IPS-NIHi7 (cell line): ENCODE results near the gene TRIM26.
"Not testable (repeated sequence)": the region's sequence is repeated elsewhere in the genome, so short reads cannot be mapped to it uniquely, and the experiment has no call there.

Source experiments
- DNase-seq: peaks from one replicate; pipeline ENCODE4 v3.0.0; 2012; ENCODE audit warnings: mixed read lengths; ENCODE audit errors: extremely low spot score

Gene TRIM26

GRCh38 chr6:30169658-30170614 lies 43.3 kb downstream of the TRIM26 start:
- DNase-seq = peak; percentile 63

DNA sequence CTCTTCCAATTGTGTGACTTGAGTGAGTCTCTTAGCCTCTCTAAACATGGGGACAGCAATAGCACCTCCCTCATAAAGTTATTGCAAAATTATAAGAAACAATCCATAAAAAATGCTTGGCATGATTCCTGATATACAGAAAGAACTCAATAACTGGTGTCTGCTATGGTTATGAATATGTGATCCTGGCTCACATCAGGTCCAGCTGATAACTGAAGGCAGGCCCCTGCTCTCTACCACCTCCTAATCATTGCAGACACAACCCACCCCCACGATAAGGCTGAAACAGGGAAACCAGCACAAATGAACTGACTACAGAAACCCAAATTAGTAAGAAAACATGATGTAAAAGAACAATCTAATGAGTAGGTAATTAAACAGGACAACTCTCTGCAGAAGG lies 44.5 kb downstream of the TRIM26 start:
- DNase-seq = no peak

- DNase-seq = no peak
Observed at GRCh38 chr6:30167101-30167500, 46.1 kb downstream of the TRIM26 start.

DNA sequence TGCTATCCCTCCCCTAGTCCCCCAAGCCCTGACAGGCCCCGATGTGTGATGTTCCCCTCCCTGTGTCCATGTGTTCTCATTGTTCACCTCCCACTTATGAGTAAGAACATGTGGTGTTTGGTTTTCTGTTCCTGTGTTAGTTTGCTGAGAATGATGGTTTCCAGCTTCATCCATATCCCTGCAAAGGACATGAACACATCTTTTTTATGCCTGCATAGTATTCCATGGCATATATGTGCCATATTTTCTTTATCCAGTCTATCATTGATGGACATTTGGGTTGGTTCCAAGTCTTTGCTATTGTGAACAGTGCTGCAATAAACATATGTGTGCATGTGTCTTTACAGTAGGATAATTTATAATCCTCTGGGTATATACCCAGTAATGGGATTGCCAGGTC lies 48.0 kb downstream of the TRIM26 start:
- DNase-seq = not testable (repeated sequence)

- no peak for DNase-seq
Observed at GRCh38 chr6:30164714-30165113, 48.5 kb downstream of the TRIM26 start.

- no peak for DNase-seq
Observed at GRCh38 chr6:30163918-30164654, 49.1 kb downstream of the TRIM26 start.

DNA sequence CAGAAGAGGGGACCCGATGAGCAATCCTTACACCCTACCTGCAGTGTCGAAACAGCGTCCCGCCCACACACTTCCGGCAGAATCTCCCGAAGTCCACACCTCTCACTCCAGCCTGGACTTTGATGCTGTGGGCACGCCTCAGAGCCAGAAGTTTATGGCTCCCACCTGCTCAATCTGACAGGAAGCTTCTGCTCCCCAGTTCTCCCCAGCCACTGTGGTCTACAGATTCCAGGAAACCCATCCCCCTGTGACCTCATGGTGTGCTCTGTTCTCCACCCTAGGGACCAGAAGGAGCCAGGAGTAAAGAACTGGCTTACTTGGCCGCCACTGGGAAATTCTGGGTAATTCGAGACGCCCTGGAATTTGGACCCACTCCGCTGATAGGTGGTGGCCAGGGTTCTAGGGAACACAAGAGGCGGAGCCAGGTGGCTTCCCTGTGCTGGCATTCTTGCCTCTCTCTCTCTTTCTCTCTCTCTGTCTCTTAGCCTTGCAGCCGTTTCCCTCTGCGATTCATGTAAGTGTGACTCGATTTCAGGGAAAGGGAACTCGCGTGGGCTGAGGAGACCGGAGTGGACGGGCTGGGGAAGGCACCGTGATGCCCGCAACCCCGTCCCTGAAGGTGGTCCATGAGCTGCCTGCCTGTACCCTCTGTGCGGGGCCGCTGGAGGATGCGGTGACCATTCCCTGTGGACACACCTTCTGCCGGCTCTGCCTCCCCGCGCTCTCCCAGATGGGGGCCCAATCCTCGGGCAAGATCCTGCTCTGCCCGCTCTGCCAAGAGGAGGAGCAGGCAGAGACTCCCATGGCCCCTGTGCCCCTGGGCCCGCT lies 49.9 kb downstream of the TRIM26 start, which contains the start of gene TRIM15:
Gene TRIM15, plus strand, starts transcription at position 457 of the 828 bp plus-strand sequence. Its CDS starts 139 bp downstream, at position 596.
- DNase-seq = no peak

DNA sequence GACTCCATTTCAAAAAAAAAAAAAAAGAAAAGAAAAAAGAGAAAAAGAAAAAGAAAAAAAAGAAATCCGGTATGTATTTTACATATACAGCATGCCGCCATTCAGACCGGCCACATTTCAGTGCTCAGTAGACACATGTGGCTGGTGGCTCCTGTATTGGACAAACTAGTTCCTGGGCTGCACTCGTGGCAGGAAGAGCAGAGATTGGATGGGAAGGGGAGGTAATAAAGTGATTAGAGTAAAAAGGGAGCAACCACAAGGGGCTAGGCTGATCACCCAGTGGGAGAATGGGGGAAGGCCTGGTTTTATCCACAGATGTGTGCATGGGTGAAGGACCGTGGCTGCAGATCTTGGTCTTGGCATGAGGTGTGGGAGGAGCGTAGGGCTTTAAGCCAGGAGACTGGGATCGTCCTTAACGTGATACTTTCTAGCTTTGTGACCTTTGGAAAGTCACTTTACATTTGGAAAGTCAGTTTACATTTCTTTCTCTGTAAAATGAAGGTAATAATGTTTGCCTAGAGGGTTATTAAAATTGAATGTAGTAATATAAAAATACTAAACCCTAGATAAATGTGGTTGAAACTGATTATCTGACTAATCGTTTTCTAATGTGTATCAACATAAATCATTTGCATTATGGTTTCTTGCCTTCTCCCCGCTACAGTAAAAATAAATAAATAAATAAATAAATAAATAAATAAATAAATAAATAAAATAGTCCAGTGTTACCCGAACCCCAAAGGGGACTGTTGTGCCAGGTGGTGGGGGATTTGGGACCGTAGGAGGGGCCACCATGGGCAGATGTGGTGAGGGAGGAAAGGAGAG lies 50.7 kb downstream of the TRIM26 start:
- DNase-seq = no peak

GRCh38 chr6:30160785-30161531 lies 52.2 kb downstream of the TRIM26 start, which contains the start of gene TRIM10:
Gene TRIM10, minus strand, starts transcription at chr6:30161211. Its CDS starts 353 bp downstream, at chr6:30160858.
- DNase-seq = no peak

- no peak for DNase-seq
Observed at GRCh38 chr6:30160008-30160784, 53.0 kb downstream of the TRIM26 start.

GRCh38 chr6:30158475-30159040 lies 54.6 kb downstream of the TRIM26 start:
- DNase-seq = no peak

- no peak for DNase-seq
Observed at GRCh38 chr6:30157999-30158398, 55.2 kb downstream of the TRIM26 start.

- no peak for DNase-seq
Observed at GRCh38 chr6:30157581-30157980, 55.6 kb downstream of the TRIM26 start.

DNA sequence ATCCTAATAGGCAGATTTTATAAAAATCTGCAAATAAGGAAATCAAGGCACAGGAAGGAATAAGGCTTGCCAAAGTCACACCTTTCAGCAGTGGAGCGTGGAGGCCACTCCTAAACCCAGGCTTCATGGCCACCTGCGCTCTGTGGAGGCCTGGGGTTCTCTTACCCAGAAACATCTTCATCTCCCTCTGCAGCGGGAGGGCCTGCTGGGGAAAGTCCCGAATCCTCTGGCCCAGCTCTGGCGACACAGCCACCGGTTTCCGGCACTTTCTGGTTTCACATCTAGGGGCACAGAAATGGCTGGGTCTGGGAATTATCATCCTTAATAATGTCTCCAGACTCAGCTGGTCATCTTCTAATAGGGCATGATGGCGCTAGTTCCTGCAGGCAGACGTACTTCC lies 56.4 kb downstream of the TRIM26 start:
- no peak for DNase-seq

DNA sequence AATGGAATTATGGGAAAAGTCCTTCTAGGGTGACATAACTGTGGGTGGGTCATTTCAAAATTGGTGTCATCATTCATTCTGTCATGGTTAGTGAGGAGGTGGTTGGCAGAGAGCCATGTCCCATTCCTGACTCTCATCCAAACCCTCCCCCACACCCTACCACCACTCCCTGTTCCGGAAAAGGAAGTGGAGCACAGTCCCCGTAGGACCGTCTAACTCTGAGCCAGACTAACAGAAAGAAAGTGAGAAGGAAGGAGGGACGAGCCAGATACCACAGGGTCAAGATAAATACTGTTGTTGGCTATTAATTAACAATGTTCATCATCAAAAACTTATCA lies 57.0 kb downstream of the TRIM26 start:
- no peak for DNase-seq

GRCh38 chr6:30155520-30156261 lies 57.5 kb downstream of the TRIM26 start:
- DNase-seq = no peak

GRCh38 chr6:30154709-30155519 lies 58.3 kb downstream of the TRIM26 start:
- DNase-seq = no peak
